Common myeloid progenitor, CD34-positive (primary cell): ENCODE results near the gene SPEF2.

Source experiments
- CTCF ChIA-PET: fragments of 350-600 bp; sonication (Branson Sonifier 250); formaldehyde crosslinking; loops from one replicate; lab custom pipeline; 2021; ENCODE audit warnings: antibody characterized with exemption; lab: Charles Lee
- POLR2A ChIA-PET: fragments of 350-600 bp; sonication (Branson Sonifier 250); formaldehyde crosslinking; loops from one replicate; lab custom pipeline; 2021; ENCODE audit warnings: antibody characterized with exemption; lab: Charles Lee
- DNase-seq, 3 donors: peaks; one replicate each; pipeline versions ENCODE4 v3.0.0 to v3.0.0-alpha.2; 2013
- H3K27ac ChIP-seq, 2 experiments: 1 replicate in 1 of 2; 2 replicates in 1 of 2; pipeline ENCODE4 v1.7.0; 2013; ENCODE audit warnings: inconsistent platforms in 2 of 2, low read length in 2 of 2, mild to moderate bottlenecking in 2 of 2, low read depth in 1 of 2, moderate library complexity in 1 of 2; ENCODE audit not compliant: severe bottlenecking in 2 of 2, insufficient read depth in 1 of 2, poor library complexity in 1 of 2
- H3K27me3 ChIP-seq, 5 experiments: replicated peaks in 2 of 5; 1 replicate in 3 of 5; 2 replicates in 2 of 5; pipeline versions ENCODE4 v1.6.1 to v1.7.0; 2013; ENCODE audit warnings: low read length in 4 of 5, mild to moderate bottlenecking in 2 of 5, moderate library complexity in 2 of 5, inconsistent platforms in 1 of 5; ENCODE audit not compliant: insufficient read depth in 5 of 5, control insufficient read depth in 4 of 5
- H3K36me3 ChIP-seq, 4 experiments: 1 replicate in 2 of 4; 2 replicates in 2 of 4; pipeline versions ENCODE4 v1.6.1 to v1.7.0; 2013; ENCODE audit warnings: low read length in 3 of 4, control low read depth in 1 of 4, mild to moderate bottlenecking in 1 of 4; ENCODE audit not compliant: control insufficient read depth in 4 of 4, insufficient read depth in 4 of 4
- H3K4me1 ChIP-seq, 4 experiments: 1 replicate in 3 of 4; 2 replicates in 1 of 4; pipeline versions ENCODE4 v1.6.1 to v1.7.1; 2013; ENCODE audit warnings: low read length in 3 of 4, mild to moderate bottlenecking in 3 of 4, control low read depth in 1 of 4, inconsistent platforms in 1 of 4, moderate library complexity in 1 of 4; ENCODE audit not compliant: control insufficient read depth in 4 of 4, insufficient read depth in 4 of 4; ENCODE audit errors: control extremely low read depth in 1 of 4
- H3K4me3 ChIP-seq, 7 experiments: 1 replicate in 4 of 7; 2 replicates in 3 of 7; pipeline versions ENCODE4 v1.5.1 to v1.7.0; 2013; ENCODE audit warnings: mild to moderate bottlenecking in 7 of 7, low read length in 6 of 7, moderate library complexity in 6 of 7, inconsistent platforms in 2 of 7, low read depth in 2 of 7, control low read depth in 1 of 7; ENCODE audit not compliant: insufficient read depth in 4 of 7, control insufficient read depth in 1 of 7; ENCODE audit errors: extremely low read depth in 1 of 7
- H3K9me3 ChIP-seq, 5 experiments: 1 replicate in 4 of 5; 2 replicates in 1 of 5; pipeline versions ENCODE4 v1.6.1 to v1.7.1; 2013; ENCODE audit warnings: low read length in 4 of 5, mild to moderate bottlenecking in 2 of 5, inconsistent platforms in 1 of 5, low read depth in 1 of 5, moderate library complexity in 1 of 5; ENCODE audit not compliant: control insufficient read depth in 4 of 5, insufficient read depth in 2 of 5; ENCODE audit errors: control extremely low read depth in 1 of 5
- whole genome bisulfite sequencing: methylation state at CpG from one replicate; pipeline ENCODE4 v1.1.5; 2013; ENCODE audit not compliant: insufficient coverage; 5-methylcytosine and 5-hydroxymethylcytosine counted together

The SPEF2 gene

DNA sequence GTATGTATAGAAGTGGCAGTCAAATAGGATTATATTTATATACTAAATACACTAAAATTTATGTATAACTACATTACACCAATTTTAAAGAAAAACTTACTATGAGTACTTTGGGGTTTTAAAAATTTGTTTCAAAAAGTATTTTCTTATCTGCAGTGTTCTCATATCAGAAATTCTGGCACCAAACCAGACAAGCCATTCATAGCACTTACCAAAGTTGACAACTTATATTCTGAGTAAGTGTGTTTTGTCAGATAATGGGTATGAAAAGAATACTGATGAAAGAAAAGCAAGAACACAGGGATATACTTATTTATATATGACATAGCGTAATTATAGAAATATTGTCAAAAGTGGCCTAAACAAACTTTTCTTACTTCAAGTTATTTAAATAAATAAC is 67.5 kb downstream of the SPEF2 start:
- Histone ChIP-seq H3K36me3 (no peaks in the 10 kb centered on the region), H3K4me3 (no peak overlapping the region), H3K27ac (no peak overlapping the region), H3K27me3 (no peaks in the 10 kb centered on the region), H3K4me1 (no peaks in the 10 kb centered on the region), H3K9me3 (no peaks in the 10 kb centered on the region)
- ChIA-PET CTCF (no interaction called here), POLR2A (no interaction called here)
- WGBS: no CpG with 5 or more reads among the region's 1 CpG
- no peak for DNase-seq

- ChIA-PET CTCF (interaction anchor here (0.7 kb wide), 1 partner anchor 23 kb away, joined by 3 read pairs; no protein-coding TSS in a partner anchor), POLR2A (no interaction called here)
- H3K36me3 ChIP-seq: no peaks in the 10 kb centered on the region
- H3K9me3 ChIP-seq: no peaks in the 10 kb centered on the region
- no peaks in the 10 kb centered on the region for H3K27me3 ChIP-seq
- H3K27ac ChIP-seq: no peak overlapping the region
- H3K4me1 ChIP-seq: peaks cover 0 to 4% (median 0%) of the 10 kb centered on the region in 4 experiments
- DNase-seq: no peak
- 90% methylated on average over 2 of the region's 2 CpGs for WGBS
- H3K4me3 ChIP-seq: no peak overlapping the region
These were observed 70.3 kb downstream of the SPEF2 start for GRCh38 chr5:35687961-35688360.

DNA sequence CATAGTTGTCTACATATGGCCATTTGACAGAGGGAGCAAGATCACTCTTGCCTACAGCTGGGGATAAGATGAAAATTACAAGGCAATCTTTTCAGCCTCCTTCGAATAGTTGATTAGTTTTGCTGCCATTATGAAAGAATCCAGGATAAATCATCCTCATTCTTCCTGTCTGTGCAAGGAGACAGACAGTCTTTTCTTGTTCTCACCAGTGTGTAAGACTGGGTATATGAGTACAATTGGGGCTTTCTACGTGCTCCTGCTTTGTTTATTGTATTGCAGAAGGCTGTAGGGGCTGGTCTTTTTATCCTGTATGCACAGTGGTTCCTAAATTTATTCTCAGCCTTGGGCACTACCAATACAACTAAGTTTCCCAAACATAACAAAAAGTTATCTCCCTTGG is 76.8 kb downstream of the SPEF2 start:
- ChIA-PET CTCF (no interaction called here), POLR2A (no interaction called here)
- H3K9me3 ChIP-seq: no peaks in the 10 kb centered on the region
- no peak for DNase-seq
- no peaks in the 10 kb centered on the region for H3K36me3 ChIP-seq
- H3K27me3 ChIP-seq: no peaks in the 10 kb centered on the region
- no peak overlapping the region for H3K4me3 ChIP-seq
- H3K27ac ChIP-seq: no peak overlapping the region
- WGBS: 100% methylated on average over 1 of the region's 2 CpGs
- peaks cover 0 to 32% (median 9%) of the 10 kb centered on the region in 4 experiments for H3K4me1 ChIP-seq

DNA sequence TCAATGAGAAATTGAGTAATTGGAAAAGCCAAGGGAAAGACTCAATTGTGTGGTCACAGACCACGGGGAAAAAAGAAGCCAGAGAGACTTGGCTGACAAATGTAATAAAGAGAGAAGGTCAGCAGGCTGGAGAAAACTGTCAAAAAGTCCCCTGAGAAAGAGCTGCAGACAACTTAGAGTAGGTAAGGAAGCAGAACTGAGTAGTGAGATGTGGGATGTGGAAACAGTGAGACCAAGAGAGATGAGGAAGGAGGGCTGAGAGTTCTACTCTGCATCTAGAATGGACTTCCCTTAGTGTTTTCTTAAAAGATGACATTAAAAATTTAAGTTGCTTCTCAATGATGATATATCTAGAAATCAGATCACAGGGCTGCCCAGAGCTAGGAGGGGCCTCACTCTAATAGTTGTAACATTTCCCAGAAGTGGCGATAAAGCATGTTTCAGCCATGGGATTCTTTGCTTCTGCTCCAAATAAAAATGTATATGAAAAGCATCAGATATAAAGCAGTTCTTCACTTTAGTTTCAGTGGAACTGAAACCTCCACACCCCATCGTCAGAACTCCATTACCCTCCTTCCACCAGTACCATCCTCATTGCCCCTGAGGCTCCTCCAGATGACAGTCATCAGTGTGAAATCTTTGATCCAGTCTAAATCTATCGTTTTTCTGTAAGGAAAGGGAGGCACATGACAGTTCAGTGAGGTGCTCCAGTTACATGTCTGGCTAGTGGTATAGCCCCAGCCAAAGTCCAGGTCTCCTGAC is 80.6 kb downstream of the SPEF2 start:
- Histone ChIP-seq H3K27me3 (no peaks in the 10 kb centered on the region), H3K4me1 (peaks cover 0 to 27% (median 9%) of the 10 kb centered on the region in 4 experiments), H3K36me3 (no peaks in the 10 kb centered on the region), H3K4me3 (no peak overlapping the region), H3K27ac (no peak overlapping the region), H3K9me3 (no peaks in the 10 kb centered on the region)
- POLR2A ChIA-PET: no interaction called here
- no peak for DNase-seq
- CTCF ChIA-PET: no interaction called here
- WGBS: 82% methylated on average over 4 of the region's 4 CpGs

DNA sequence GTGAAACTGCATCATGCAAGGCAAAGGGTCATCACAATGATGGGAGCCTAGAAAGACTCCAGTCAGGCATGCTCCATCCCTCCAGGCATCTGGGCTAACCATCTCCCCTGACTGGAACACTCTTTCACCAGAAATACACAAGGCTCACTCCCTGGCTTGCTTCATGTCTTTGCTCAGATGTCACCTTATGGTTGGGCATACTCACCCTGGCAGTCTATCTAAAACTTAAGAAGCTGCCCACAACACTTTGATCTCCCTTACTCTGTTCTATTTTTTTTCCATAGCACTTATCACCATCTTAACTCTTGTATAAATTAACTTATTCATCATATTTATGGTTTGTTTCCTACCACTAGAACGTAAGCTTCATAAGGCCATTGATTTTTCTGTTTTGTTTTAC is 90.0 kb downstream of the SPEF2 start:
- H3K4me3 ChIP-seq: no peak overlapping the region
- no CpG with 5 or more reads among the region's 1 CpG for WGBS
- no peak for DNase-seq
- no peaks in the 10 kb centered on the region for H3K36me3 ChIP-seq
- no peaks in the 10 kb centered on the region for H3K27me3 ChIP-seq
- ChIA-PET CTCF (interaction anchor here (0.7 to 1.4 kb wide), 2 partner anchors 12 to 54 kb away, joined by 3 to 5 read pairs; no protein-coding TSS in a partner anchor), POLR2A (no interaction called here)
- H3K4me1 ChIP-seq: peaks cover 0 to 18% (median 7%) of the 10 kb centered on the region in 4 experiments
- H3K9me3 ChIP-seq: no peaks in the 10 kb centered on the region
- H3K27ac ChIP-seq: no peak overlapping the region

GRCh38 chr5:35709688-35710087 is 92.0 kb downstream of the SPEF2 start:
- 100% methylated on average over 1 of the region's 2 CpGs for WGBS
- H3K27ac ChIP-seq: no peak overlapping the region
- H3K4me3 ChIP-seq: no peak overlapping the region
- no peaks in the 10 kb centered on the region for H3K27me3 ChIP-seq
- no peak for DNase-seq
- ChIA-PET POLR2A (no interaction called here), CTCF (no interaction called here)
- no peaks in the 10 kb centered on the region for H3K9me3 ChIP-seq
- no peaks in the 10 kb centered on the region for H3K36me3 ChIP-seq
- peaks cover 0 to 18% (median 7%) of the 10 kb centered on the region in 4 experiments for H3K4me1 ChIP-seq

DNA sequence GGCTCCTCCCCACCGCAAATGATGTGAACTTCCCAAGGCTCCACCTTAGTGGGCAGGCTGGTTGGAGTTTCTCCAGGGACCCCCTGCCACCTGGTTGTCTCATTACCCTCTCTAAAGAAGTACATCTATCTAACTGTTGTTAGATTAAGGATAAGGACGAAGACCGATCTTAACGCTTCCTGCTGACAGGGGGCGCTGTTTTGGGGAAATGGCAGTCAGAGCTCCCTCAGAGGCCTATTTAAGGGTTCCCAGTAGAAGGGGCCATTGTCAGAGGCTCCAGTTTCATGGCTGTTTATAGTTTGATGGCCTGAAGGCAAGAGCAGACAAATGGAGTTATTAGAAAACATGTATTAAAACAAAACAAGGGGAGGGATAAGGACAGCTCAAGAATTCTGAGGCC is 100.1 kb downstream of the SPEF2 start:
- ChIA-PET CTCF (no interaction called here), POLR2A (no interaction called here)
- Histone ChIP-seq H3K9me3 (no peaks in the 10 kb centered on the region), H3K27me3 (no peaks in the 10 kb centered on the region), H3K36me3 (no peaks in the 10 kb centered on the region), H3K4me1 (no peaks in the 10 kb centered on the region), H3K4me3 (no peak overlapping the region), H3K27ac (no peak overlapping the region)
- 62% methylated on average over 3 of the region's 5 CpGs for WGBS
- no peak for DNase-seq
